ENCODE data around the gene PKP1.

Gene PKP1

DNA sequence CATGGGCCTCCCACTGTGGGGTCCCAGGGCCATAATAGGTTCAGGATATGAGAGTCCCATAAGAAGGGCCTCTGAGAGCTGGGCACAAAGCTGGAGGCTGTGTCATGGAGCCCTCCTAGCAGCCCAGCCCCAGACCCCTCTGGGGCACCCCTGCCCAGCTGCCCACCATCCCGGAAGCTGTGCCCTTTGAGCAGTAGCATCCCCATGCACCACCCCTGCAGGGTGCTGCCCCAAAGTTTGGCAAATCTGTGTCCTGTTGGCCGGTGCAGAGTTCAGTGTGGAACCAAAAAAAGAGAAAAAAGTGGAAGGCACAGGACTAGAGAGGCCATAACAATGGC lies 76.5 kb downstream of the PKP1 start:
- no peaks in the 10 kb centered on the region; the same call in 1 of the 2 replicates for H3K27me3 ChIP-seq (ENCODE audit: control insufficient read depth, insufficient read depth, low read length)

DNA sequence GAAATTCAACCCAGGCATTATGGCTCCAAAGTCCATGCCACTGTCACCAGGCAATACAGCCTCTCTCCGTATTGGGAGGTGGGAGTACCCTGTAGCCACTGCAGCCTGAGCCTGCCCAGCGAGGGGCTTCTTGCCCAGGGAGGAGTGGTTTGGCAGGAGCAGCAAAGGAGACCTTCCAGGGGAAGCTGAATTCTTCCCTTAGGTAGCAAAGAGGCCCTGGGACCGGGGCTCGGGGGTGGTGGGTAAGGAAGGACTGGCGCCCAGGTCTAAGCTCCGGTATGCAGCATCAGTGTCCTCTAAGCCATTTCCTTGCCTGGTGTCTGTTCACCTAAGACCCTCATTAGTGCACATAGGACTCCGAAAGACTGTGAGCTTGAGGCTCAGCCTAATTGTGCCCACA lies 77.2 kb downstream of the PKP1 start:
- no peaks in the 10 kb centered on the region for H3K36me3 ChIP-seq (ENCODE audit: control insufficient read depth, insufficient read depth, low read length)

More for the DNA sequence above, 76.5 kb downstream of the PKP1 start:
- no peaks in the 10 kb centered on the region for H3K9me3 ChIP-seq (ENCODE audit: control insufficient read depth, insufficient read depth, low read depth, low read length)
- peaks cover 7% of the 10 kb centered on the region; the same call in 1 of the 2 replicates for H3K4me1 ChIP-seq (ENCODE audit: control insufficient read depth, insufficient read depth, low read length)
- H3K9ac ChIP-seq (ENCODE audit: low read length), result no peak overlapping the region
- no peaks in the 10 kb centered on the region for H3K36me3 ChIP-seq (ENCODE audit: control insufficient read depth, insufficient read depth, low read length)
- H3K4me3 ChIP-seq (ENCODE audit: low read depth, low read length), result no peak overlapping the region
- no peak overlapping the region for H3K27ac ChIP-seq (ENCODE audit: low read depth, low read length)

DNA sequence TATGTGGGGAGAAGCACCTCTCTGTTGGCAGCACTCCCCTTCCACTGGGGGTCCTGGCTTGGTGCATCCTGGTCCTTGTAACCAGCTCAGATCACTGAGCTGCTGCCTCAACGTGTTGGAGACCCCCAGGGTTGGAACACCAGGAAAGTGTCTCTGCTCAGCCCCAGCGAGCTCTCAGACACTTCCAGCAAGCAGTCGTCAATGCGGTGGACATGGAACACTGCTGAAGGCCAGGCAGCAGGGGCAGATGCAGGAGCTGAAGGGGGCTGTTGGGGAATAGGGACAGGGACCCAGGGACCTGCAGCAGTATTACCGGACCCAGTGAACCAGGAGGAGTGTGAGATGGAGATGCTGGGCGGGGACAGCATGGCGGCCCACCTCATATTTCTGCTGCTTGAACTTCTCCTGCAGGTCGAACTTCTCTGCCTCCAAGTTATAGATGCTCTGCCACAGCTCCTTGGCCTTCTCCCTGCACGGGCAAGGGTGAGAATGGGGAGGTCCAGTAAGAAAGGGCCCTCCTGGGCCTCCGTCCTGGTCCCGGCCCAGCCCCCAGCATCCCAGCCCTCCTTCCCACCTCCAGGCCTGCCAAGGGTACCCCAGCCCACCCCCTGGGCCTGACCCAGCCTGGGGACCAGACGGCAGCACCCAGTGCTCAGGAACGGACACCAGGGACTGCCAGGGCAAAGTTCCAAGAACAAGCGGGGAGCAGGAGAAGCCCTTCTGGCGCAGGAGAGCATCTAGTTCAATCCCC lies 77.8 kb downstream of the PKP1 start:
- Histone ChIP-seq H3K27me3 (ENCODE audit: control insufficient read depth, insufficient read depth, low read length) (no peaks in the 10 kb centered on the region; the same call in 1 of the 2 replicates), H3K9me3 (ENCODE audit: control insufficient read depth, insufficient read depth, low read depth, low read length) (no peaks in the 10 kb centered on the region), H3K36me3 (ENCODE audit: control insufficient read depth, insufficient read depth, low read length) (no peaks in the 10 kb centered on the region), H3K9ac (ENCODE audit: low read length) (no peak overlapping the region), H3K4me1 (ENCODE audit: control insufficient read depth, insufficient read depth, low read length) (peaks cover 7% of the 10 kb centered on the region; the same call in 1 of the 2 replicates), H3K4me3 (ENCODE audit: low read depth, low read length) (no peak overlapping the region), H3K27ac (ENCODE audit: low read depth, low read length) (no peak overlapping the region)

More for the DNA sequence above, 77.2 kb downstream of the PKP1 start:
- Histone ChIP-seq H3K4me3 (ENCODE audit: low read depth, low read length) (no peak overlapping the region), H3K27me3 (ENCODE audit: control insufficient read depth, insufficient read depth, low read length) (no peaks in the 10 kb centered on the region; the same call in 1 of the 2 replicates), H3K27ac (ENCODE audit: low read depth, low read length) (no peak overlapping the region), H3K9ac (ENCODE audit: low read length) (no peak overlapping the region), H3K4me1 (ENCODE audit: control insufficient read depth, insufficient read depth, low read length) (peaks cover 7% of the 10 kb centered on the region; the same call in 1 of the 2 replicates), H3K9me3 (ENCODE audit: control insufficient read depth, insufficient read depth, low read depth, low read length) (no peaks in the 10 kb centered on the region)

DNA sequence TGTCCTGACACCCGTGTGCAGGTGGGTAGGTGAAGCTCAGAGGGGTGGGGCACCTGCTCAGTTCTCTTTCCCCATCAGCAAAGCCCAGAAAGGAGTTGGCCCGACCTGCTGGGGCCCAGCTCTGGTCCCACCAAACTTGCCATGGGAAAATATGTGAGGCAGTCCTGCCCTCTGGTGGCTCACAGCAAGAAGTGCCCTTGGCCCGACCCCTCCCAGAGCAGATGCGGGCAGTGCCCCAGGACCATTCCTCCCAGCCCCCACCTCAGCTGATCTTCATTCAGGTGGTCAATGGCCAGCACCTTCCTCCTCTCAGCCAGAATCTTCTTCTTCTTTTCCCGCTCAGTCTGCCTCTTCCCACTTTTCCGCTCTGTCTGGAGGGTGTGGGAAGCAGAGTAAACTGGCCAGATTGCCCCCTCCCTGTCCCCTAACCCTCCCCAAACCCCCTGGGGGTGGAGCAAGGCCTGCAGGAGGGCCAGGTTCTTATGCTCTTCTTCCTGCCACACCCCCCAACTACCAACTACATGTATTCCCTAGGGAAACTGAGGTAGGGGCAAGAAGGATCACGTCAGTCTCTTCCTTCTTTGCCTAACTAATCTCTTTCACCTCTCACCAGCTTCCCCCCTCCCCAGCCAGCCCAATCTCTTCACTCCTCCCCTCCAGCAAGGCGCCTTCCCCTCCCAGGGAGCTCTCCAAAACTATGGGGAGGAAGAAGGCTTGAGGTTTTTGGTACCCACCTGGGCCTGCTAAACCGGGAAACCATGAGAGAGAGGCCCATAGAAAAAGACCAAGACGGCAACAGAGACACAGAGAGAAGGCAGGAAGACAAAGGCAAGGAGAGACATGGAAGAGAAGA lies 78.6 kb downstream of the PKP1 start:
- no peak overlapping the region for H3K4me3 ChIP-seq (ENCODE audit: low read depth, low read length)
- no peaks in the 10 kb centered on the region; the same call in 1 of the 2 replicates for H3K27me3 ChIP-seq (ENCODE audit: control insufficient read depth, insufficient read depth, low read length)
- H3K4me1 ChIP-seq (ENCODE audit: control insufficient read depth, insufficient read depth, low read length), result peaks cover 7% of the 10 kb centered on the region; the same call in 1 of the 2 replicates
- H3K27ac ChIP-seq (ENCODE audit: low read depth, low read length), result no peak overlapping the region
- no peaks in the 10 kb centered on the region for H3K36me3 ChIP-seq (ENCODE audit: control insufficient read depth, insufficient read depth, low read length)
- H3K9ac ChIP-seq (ENCODE audit: low read length), result no peak overlapping the region
- no peaks in the 10 kb centered on the region for H3K9me3 ChIP-seq (ENCODE audit: control insufficient read depth, insufficient read depth, low read depth, low read length)

DNA sequence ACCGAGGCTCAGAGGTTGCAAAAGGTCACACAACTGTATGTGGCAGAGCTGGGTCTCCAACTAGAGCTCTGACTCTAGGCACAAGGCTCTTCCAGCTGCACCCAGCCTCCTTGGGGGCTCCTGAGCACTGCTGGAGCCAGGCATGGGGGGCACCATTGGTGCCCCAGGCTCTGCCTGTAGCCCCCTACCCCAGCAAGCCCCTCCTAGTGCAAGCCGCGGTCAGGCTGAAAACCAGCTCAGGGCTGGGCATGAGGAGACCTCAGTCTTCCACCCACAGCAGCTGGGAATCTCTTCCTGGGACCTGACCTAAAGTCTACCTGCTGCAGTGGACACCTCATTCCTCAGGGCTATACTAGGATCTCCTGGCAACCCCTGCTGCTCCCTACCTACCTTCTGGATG lies 79.6 kb downstream of the PKP1 start:
- Histone ChIP-seq H3K4me1 (ENCODE audit: control insufficient read depth, insufficient read depth, low read length) (peaks cover 7% of the 10 kb centered on the region; the same call in 1 of the 2 replicates), H3K4me3 (ENCODE audit: low read depth, low read length) (no peak overlapping the region), H3K36me3 (ENCODE audit: control insufficient read depth, insufficient read depth, low read length) (no peaks in the 10 kb centered on the region), H3K27ac (ENCODE audit: low read depth, low read length) (no peak overlapping the region), H3K9ac (ENCODE audit: low read length) (no peak overlapping the region), H3K9me3 (ENCODE audit: control insufficient read depth, insufficient read depth, low read depth, low read length) (no peaks in the 10 kb centered on the region), H3K27me3 (ENCODE audit: control insufficient read depth, insufficient read depth, low read length) (peaks cover 3% of the 10 kb centered on the region; the same call in 1 of the 2 replicates)

DNA sequence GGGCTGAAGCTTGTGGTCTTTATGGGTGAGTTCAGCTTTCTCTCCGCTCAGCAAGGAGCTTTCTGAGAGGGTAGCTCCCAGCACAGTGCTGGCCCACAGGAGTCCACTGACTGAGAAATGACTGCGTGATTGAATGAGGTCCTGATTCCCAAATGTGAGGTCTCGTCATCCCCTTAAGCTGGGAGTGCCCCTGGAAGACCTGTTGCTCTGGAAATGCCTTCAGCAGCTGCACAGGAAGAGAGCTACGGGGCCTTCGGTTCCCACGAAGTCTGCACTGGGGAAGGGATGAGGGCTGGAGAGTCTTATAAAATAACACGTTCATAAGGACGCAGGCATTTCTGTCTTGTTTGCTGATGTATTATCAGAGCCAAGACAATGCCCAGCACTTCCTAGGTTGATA lies 80.2 kb downstream of the PKP1 start:
- H3K9ac ChIP-seq (ENCODE audit: low read length), result no peak overlapping the region

DNA sequence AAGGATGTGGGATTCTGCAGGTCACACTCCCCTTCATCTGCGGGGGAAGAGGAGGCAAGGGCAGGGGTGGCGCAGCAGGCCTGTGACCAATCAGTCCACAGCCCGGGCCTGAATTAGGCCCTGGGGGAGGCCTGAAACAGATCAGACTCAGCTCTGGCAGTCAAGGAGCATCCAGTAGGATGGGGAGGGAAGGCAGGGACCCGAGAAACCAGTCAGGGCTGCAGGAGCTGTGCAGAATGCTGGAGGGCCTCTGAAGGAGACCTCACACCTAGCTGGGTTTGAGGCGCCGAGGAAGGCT lies 81.5 kb downstream of the PKP1 start:
- peaks cover 3% of the 10 kb centered on the region; the same call in 1 of the 2 replicates for H3K27me3 ChIP-seq (ENCODE audit: control insufficient read depth, insufficient read depth, low read length)
- H3K9me3 ChIP-seq (ENCODE audit: control insufficient read depth, insufficient read depth, low read depth, low read length), result no peaks in the 10 kb centered on the region
- no peak overlapping the region for H3K4me3 ChIP-seq (ENCODE audit: low read depth, low read length)
- no peak overlapping the region for H3K27ac ChIP-seq (ENCODE audit: low read depth, low read length)
- H3K36me3 ChIP-seq (ENCODE audit: control insufficient read depth, insufficient read depth, low read length), result no peaks in the 10 kb centered on the region
- H3K9ac ChIP-seq (ENCODE audit: low read length), result no peak overlapping the region
- H3K4me1 ChIP-seq (ENCODE audit: control insufficient read depth, insufficient read depth, low read length), result peaks cover 7% of the 10 kb centered on the region; the same call in 1 of the 2 replicates

More for the DNA sequence above, 80.2 kb downstream of the PKP1 start:
- H3K27me3 ChIP-seq (ENCODE audit: control insufficient read depth, insufficient read depth, low read length), result peaks cover 3% of the 10 kb centered on the region; the same call in 1 of the 2 replicates
- H3K4me1 ChIP-seq (ENCODE audit: control insufficient read depth, insufficient read depth, low read length), result peaks cover 7% of the 10 kb centered on the region; the same call in 1 of the 2 replicates
- H3K36me3 ChIP-seq (ENCODE audit: control insufficient read depth, insufficient read depth, low read length), result no peaks in the 10 kb centered on the region
- H3K27ac ChIP-seq (ENCODE audit: low read depth, low read length), result no peak overlapping the region
- no peaks in the 10 kb centered on the region for H3K9me3 ChIP-seq (ENCODE audit: control insufficient read depth, insufficient read depth, low read depth, low read length)
- no peak overlapping the region for H3K4me3 ChIP-seq (ENCODE audit: low read depth, low read length)

DNA sequence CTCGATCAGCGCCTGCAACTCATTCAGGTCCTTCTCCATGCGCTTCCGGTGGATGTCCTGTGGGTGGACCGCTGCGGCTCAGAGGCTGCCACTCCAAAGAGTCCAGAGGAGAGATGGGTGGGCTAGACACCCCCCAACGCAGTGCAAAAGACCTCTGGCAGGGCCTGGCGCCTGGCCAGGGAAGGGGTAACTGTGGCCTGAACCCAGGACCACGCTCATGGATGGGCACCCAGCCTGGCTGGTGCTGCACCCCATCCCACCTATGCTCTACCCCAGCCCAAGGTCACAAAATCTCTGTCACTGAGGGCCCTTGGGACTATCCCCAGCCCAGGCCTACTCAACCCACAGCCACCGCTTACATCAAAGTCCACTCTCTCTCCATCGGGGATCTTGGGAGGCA lies 81.9 kb downstream of the PKP1 start:
- Histone ChIP-seq H3K4me3 (ENCODE audit: low read depth, low read length) (no peak overlapping the region), H3K9ac (ENCODE audit: low read length) (no peak overlapping the region), H3K4me1 (ENCODE audit: control insufficient read depth, insufficient read depth, low read length) (peaks cover 7% of the 10 kb centered on the region; the same call in 1 of the 2 replicates), H3K27me3 (ENCODE audit: control insufficient read depth, insufficient read depth, low read length) (peaks cover 3% of the 10 kb centered on the region; the same call in 1 of the 2 replicates), H3K9me3 (ENCODE audit: control insufficient read depth, insufficient read depth, low read depth, low read length) (no peaks in the 10 kb centered on the region), H3K36me3 (ENCODE audit: control insufficient read depth, insufficient read depth, low read length) (no peaks in the 10 kb centered on the region), H3K27ac (ENCODE audit: low read depth, low read length) (no peak overlapping the region)

DNA sequence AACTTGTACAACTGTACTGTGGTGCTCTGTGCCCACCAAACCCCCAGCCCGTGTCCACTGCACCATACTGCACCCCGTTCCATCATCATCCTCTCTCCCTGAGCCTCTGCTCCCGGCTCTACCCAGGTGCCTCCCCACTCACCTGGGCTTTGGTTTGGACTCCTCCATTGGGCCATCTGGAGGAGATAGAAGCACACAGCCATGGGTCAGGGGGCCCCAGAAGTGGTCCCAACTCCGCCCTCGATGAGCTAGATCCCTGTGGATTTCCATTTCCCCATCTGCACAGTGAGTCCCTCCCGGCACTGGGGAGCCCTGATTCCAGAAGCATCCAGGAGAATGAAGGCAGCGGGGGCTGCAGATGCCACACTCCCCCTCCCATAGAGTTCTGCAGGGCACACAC lies 83.4 kb downstream of the PKP1 start:
- Histone ChIP-seq H3K4me1 (ENCODE audit: control insufficient read depth, insufficient read depth, low read length) (peaks cover 8% of the 10 kb centered on the region; the same call in 1 of the 2 replicates), H3K9ac (ENCODE audit: low read length) (no peak overlapping the region), H3K9me3 (ENCODE audit: control insufficient read depth, insufficient read depth, low read depth, low read length) (no peaks in the 10 kb centered on the region), H3K27me3 (ENCODE audit: control insufficient read depth, insufficient read depth, low read length) (peaks cover 3% of the 10 kb centered on the region; the same call in 1 of the 2 replicates), H3K27ac (ENCODE audit: low read depth, low read length) (no peak overlapping the region), H3K4me3 (ENCODE audit: low read depth, low read length) (no peak overlapping the region), H3K36me3 (ENCODE audit: control insufficient read depth, insufficient read depth, low read length) (no peaks in the 10 kb centered on the region)

DNA sequence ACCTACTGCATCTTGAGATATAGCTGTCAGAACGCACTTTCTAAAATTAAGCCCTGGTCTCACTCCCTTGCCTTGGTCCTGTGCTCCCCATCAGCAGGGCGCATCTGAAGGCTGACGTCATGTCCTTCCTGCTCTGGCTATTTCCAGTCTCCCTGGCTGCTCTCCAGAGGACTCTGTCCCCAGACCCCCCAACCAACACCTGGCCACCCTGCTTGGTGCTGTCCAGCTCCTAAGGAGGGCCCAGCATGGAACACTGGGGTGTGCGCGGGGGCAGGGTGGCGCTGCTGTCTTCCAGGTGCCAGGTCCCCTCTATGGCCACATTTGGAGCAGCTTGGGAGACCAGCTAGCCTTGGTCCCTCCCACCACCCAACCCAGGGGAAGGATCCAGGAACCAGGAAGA lies 85.9 kb downstream of the PKP1 start:
- H3K9me3 ChIP-seq (ENCODE audit: control insufficient read depth, insufficient read depth, low read depth, low read length), result no peaks in the 10 kb centered on the region

DNA sequence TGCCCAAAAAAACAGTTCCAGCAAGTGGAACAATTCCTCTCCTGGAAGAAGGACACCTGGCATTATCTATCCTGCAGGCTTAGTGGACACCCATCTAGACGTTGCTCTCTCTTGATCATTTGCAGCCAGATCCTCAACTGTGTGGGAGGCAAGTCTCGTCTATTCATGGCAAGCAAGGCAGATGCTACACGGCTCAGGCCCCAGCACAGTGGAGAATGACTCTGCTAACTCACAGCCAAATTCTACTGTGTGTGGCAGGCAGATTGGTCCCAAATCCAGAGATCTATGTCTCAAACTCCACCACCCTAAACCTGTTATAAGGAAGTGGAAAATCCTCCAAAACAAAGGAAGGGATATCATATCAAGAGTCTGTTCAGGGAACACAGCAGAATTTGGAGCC lies 87.2 kb downstream of the PKP1 start:
- H3K4me1 ChIP-seq (ENCODE audit: control insufficient read depth, insufficient read depth, low read length), result peaks cover 20% of the 10 kb centered on the region

More for the DNA sequence above, 85.9 kb downstream of the PKP1 start:
- Histone ChIP-seq H3K27ac (ENCODE audit: low read depth, low read length) (no peak overlapping the region), H3K4me1 (ENCODE audit: control insufficient read depth, insufficient read depth, low read length) (peaks cover 7% of the 10 kb centered on the region), H3K9ac (ENCODE audit: low read length) (no peak overlapping the region), H3K36me3 (ENCODE audit: control insufficient read depth, insufficient read depth, low read length) (no peaks in the 10 kb centered on the region), H3K27me3 (ENCODE audit: control insufficient read depth, insufficient read depth, low read length) (peaks cover 3% of the 10 kb centered on the region; the same call in 1 of the 2 replicates), H3K4me3 (ENCODE audit: low read depth, low read length) (no peak overlapping the region)

More for the DNA sequence above, 87.2 kb downstream of the PKP1 start:
- Histone ChIP-seq H3K9me3 (ENCODE audit: control insufficient read depth, insufficient read depth, low read depth, low read length) (no peaks in the 10 kb centered on the region), H3K9ac (ENCODE audit: low read length) (no peak overlapping the region), H3K36me3 (ENCODE audit: control insufficient read depth, insufficient read depth, low read length) (no peaks in the 10 kb centered on the region), H3K27ac (ENCODE audit: low read depth, low read length) (no peak overlapping the region), H3K27me3 (ENCODE audit: control insufficient read depth, insufficient read depth, low read length) (peaks cover 3% of the 10 kb centered on the region; the same call in 1 of the 2 replicates), H3K4me3 (ENCODE audit: low read depth, low read length) (no peak overlapping the region)
